Hematopoietic multipotent progenitor cell treated with erythropoietin and hydrocortisone succinate and interleukin-3 and kit ligand, for 17 days (in vitro differentiated cells): ENCODE results near the gene RAB3IL1.

Experiments used
- DNase-seq: peaks from one replicate; pipeline ENCODE4 v3.0.0-alpha.2; 2015; ENCODE audit warnings: low spot score

Gene RAB3IL1

DNA sequence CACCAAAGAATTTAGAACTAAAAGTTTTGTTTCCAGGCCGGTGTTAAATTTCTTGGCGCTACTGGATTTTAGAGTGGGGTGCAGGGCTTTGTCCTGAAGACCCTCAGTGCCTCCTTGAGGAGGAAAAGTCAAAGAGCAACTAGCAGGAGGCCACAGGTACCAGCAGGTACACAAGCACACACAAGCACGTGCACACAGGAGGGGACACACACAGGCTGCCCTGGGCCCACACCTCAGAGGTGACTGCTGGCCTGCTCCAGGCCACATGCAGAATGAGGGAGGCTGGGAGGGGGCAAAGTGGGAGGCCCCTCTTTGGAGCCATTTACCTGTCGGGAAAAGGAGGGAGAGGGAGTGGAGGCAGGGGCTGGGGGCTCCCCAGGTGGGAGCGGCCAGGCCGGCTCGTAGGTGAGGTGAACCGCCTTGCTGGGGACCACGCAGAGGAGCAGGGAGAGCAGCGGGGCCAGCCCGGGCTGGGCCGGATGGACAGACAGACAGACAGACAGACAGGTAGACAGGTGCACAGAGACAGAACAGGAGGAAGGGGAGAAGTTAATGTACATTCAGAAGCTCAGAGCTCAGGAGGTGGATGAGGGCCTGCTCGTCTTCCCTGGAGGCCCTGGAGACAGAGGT, 12.2 kb downstream of the RAB3IL1 start:
- no peak for DNase-seq

DNA sequence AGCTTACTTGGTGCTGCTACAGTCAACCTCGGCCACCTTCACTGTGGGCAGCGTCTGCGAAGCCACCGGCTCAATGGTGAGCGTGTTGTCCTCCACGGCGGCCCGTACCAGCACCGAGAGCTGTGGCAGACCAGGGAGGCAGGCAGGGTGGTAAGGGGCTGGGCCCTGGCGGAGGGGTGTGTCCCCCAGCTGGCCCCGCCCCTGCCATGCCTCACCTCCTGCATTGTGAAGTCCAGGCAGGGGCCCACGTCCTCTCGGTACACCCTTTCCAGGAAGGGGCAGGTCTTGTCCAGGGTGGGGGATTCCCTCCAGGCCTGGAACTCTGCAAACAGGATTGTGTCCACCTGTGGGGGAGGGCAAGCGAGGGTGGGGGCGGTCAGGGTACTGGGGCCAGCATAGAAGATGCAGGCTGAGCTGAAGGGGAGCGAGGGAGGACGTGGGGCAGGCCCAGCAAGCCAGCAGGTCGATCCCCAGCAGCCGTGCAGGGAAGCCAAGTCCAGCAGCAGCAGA, 12.8 kb downstream of the RAB3IL1 start:
- no peak for DNase-seq

DNA sequence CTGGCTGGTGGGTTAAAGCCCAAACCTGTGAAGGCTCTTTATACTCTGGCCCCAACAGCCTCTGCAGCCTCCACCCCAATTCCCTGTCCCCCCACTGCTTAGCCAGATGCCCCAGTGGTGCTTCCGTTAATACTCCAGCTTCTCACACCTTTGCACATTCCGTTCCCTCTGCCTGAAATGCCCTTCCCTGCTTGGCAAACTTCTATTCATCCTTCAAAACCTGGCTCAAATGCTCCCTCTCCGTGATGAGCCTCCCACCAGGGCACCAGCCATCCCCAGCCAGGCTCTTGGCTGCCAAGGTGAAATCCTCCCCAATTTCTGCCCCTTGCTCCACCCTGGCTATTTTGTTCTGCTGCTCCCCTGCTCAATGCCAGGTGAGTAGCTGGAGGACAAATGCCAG, 13.5 kb downstream of the RAB3IL1 start:
- no peak for DNase-seq

GRCh38 chr11:61902313-61902712, 15.1 kb downstream of the RAB3IL1 start:
- no peak for DNase-seq

- peak; percentile 29 for DNase-seq
Observed at GRCh38 chr11:61901397-61901796, 16.0 kb downstream of the RAB3IL1 start.

DNA sequence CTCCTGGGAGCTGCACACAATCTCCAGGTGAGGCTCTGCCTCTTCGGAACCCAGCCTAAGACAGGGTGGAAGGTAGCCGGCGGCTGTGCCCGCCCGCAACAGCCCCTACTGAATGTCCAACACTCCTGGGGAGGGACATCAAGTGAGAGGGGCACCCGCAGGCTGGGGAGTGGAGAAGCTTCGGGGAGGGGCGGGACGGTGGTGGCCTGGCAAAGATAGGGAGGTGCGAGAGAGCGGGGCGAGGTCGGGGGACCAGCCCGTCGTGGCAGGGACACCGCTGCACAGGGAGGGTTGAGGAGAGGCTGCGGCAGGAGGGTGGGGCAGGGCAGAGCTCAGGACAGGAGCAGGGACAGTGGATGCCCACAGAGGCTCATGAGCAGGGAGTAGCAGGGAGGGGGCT, 17.1 kb downstream of the RAB3IL1 start:
- no peak for DNase-seq

- DNase-seq: peak; percentile 88
Observed at GRCh38 chr11:61899146-61899841, 18.1 kb downstream of the RAB3IL1 start.

DNA sequence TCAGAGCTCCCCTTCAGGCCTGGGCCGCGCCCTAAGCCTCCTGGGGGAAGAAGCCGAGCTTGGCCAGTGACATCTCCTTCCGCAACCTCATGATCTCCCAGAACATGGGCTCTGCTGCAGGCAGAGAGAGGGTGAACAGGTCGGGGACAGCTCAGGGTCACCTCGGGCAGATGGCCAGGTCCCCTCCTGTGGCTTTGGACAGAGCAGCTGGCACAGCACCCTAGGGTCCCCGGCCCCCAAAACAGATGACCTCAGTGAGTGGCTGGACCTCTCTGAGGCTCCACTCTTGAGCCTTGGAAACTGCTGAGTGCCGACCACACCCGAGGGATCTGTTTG, 19.2 kb downstream of the RAB3IL1 start:
- DNase-seq: no peak

GRCh38 chr11:61897387-61898246, 19.7 kb downstream of the RAB3IL1 start:
- peak; percentile 77 for DNase-seq

GRCh38 chr11:61896665-61897386, 20.5 kb downstream of the RAB3IL1 start:
- DNase-seq: no peak

GRCh38 chr11:61895718-61896059, 21.7 kb downstream of the RAB3IL1 start:
- DNase-seq: no peak

DNA sequence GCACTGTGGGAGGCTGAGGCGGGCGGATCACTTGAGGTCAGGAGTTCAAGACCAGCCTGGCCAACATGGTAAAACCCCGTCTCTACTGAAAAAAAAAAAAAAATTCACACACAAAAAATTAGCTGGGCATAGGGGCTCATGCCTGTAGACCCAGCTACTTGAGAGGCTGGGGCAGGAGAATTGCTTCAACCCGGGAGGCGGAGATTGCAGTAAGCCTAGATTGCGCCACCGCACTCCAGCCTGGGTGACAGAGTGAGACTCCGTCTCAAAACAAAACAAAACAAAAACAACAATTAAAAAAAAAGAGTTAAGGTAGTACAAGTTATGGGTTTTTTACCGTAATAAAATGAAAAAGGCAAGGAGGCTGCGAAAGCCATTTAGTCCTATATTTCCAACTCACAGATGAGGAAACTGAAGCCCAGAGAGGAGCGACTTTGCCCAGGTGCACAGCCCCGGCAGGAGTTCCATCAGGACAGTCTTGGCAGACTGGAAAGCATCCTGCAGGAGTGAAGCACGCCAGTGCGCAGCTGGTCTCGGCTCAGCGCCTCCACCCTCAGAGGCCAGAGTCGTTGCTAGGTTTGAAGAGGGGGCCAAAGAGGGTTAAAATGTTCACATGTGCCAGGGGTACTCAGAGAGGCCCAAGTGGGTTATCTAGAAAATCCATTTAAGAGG, 22.2 kb downstream of the RAB3IL1 start:
- DNase-seq: no peak

GRCh38 chr11:61893981-61894380, 23.4 kb downstream of the RAB3IL1 start:
- peak; percentile 61 for DNase-seq

- no peak for DNase-seq
Observed at GRCh38 chr11:61892085-61892370, 25.3 kb downstream of the RAB3IL1 start.

DNA sequence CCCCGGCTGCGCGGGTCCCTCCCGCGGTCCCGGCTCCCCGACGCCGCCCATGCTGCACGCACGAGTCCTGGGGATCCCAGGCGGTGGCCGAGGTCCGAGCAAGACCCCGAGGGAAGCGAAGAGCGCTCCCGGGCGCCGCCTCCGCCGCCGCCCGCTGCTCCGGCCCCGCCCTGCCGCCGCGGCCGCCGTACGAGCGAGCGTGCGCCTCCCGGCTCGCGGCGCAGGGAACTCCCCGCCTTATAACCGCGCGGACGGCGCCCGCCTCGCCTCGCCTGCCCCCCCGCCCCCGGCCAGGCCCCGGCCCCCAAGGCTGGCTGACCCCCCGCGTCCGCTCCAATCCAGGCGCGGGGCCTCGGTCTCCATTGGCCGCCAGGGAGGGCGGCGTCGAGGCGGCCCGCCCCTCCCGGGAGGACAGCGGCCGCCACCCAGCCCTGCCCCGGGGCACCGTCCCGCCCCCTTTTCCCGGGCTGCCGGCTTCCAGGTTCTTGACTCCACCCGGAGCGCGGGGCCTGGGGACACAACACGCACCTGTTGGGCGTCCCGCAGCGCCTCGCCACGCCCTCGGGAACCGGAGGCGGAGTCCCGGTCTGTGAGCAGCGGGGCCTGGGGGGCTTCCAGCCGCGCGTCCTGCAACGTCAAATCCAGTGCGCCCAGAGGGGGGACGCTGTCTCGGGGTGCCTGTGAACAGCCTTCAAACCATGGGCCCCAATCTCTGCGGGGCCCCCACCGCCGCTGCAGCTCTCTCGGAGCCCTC, 25.9 kb downstream of the RAB3IL1 start, which contains the start of gene FADS3:
TSS of gene FADS3 (minus strand) at position 215 of the 754 bp plus-strand sequence. CDS start at position 51, 164 bp downstream.
- peak; percentile 78 for DNase-seq

DNA sequence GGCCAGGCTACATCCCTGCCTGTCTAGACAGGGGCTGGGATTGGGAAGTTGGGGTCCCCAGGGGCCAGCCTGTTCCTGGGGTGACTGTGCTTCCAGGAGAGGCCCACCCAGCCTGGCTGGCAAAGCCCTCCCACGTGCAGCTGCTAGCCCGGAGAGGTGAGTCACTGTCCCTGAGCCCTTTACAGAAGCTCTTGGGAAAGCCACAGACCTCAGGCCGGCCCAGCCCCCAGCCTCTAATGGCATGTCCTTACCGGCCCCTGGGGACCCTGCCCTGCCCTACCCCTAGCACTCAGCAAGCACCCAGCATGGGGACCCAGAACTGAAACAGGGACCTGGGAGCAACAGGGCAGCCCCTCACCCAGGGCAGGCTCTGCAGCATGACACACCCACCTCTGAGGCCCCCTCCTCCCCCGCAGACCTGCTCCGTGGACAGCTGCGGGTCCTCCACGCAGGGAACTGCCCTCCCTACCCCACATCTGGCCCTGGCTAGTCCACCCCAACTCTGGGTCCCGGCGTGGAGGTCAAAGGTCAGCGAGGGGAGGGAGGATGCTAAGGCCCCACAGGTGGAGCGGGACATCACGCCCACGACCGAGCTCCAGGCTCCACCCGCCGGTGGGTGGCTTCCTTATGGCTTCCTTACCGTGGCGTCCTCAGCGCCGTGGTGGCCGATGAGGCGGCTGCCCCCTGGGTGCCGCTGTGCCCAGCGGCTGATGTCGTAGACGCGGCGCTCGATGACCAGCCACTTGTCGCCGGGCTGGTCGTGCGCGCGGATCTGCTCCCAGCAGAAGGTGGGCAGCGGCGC, 26.6 kb downstream of the RAB3IL1 start:
- peak; percentile 26 for DNase-seq

DNA sequence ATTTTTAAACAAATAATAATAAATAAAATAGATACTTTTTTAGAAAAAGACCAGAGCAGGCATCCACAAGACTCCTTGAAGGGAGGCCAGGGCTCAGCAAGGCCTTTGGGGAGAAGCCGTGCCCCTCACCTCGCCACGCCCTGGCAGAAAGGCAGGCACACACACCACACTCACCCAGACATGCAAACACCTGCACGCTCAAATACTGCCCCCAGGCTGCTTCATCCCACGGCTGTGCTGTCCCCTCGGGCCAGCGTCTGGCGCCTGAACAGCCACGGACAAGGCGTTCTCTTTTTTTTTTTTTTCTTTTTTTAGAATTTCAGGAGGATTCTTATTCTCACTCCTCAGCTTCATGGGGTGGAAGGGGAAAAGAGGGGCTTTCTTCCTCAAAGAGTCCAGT, 27.5 kb downstream of the RAB3IL1 start:
- no peak for DNase-seq

GRCh38 chr11:61888590-61888989, 28.8 kb downstream of the RAB3IL1 start:
- DNase-seq: no peak

DNA sequence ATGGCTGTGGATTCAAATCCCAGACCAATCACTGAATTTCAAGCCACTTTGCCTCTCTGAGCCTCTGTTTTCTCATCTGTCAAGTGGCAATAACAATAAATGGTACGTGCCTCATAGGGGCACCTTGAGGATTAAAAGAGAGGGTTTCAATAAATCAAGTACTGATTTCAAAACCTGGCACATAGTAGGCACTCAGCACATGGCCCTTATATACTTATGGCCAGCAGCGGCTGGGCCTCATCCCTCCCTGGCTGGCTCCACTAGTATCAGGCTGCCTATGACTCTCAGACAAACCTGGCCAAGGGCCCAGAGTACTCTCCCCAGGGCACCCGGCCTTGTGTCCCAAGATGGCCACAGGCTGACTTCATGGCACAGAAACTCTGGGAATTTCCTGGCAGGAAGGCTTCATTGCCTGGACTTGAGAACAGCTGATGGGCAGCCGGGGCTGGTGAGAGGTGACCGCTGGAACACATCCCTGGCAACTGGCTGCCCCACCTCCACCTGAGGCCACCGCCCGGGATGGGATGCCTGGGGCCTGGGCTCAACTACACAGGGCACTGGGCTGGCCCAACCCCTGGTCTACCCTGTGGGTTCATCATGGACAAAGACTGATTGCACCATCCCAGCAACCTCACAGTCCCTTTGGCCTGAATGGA, 29.4 kb downstream of the RAB3IL1 start:
- DNase-seq: no peak

- DNase-seq: no peak
Observed at GRCh38 chr11:61886643-61887042, 30.7 kb downstream of the RAB3IL1 start.
